Heart left ventricle (tissue), 16 donors: Measurements from ENCODE around the gene PTGER3. TPM values are rescaled to one million over a fixed set of nuclear protein-coding genes. Genes with fewer than 3 reads are reported as not detected.
"Not testable (repeated sequence)": the region's sequence is repeated elsewhere in the genome, so short reads cannot be mapped to it uniquely, and the experiment has no call there.

Experiments
- ATAC-seq, 4 donors: fragments of 200-7000 bp; cut with Tn5 transposase; one replicate each; pipeline ENCODE4 v1.9.1; 2020 to 2022; ENCODE audit warnings: moderate library complexity in 4 of 4, mild to moderate bottlenecking in 3 of 4, moderate number of reproducible peaks in 1 of 4
- DNase-seq, 5 donors: peaks; one replicate each; pipeline ENCODE4 v3.0.0-alpha.2; 2020
- H3K27ac ChIP-seq, 12 donors: fragments of 200-600 bp; sonication (generic) in 4 of 12; one replicate each; pipeline versions ENCODE4 v1.5.0 to v1.8.0; 2016 to 2022; ENCODE audit warnings: mild to moderate bottlenecking in 2 of 12
- H3K27me3 ChIP-seq, 9 donors: fragments of 200-600 bp; sonication (generic) in 2 of 9; one replicate each; pipeline versions ENCODE4 v1.5.1 to v1.8.0; 2016 to 2022; ENCODE audit warnings: mild to moderate bottlenecking in 3 of 9
- H3K36me3 ChIP-seq, 9 donors: fragments of 200-600 bp; sonication (generic) in 2 of 9; one replicate each; pipeline versions ENCODE4 v1.5.0 to v1.8.0; 2018 to 2022; ENCODE audit warnings: mild to moderate bottlenecking in 2 of 9
- H3K4me1 ChIP-seq, 12 donors: fragments of 200-600 bp; sonication (generic) in 4 of 12; one replicate each; pipeline versions ENCODE4 v1.5.0 to v1.8.0; 2016 to 2022; ENCODE audit warnings: mild to moderate bottlenecking in 3 of 12
- H3K4me3 ChIP-seq, 12 donors: fragments of 200-600 bp; sonication (generic) in 4 of 12; one replicate each; pipeline versions ENCODE4 v1.5.0 to v1.8.0; 2017 to 2022; ENCODE audit warnings: mild to moderate bottlenecking in 9 of 12, moderate library complexity in 4 of 12
- H3K9me3 ChIP-seq, 12 donors: fragments of 200-600 bp; sonication (generic) in 4 of 12; one replicate each; pipeline versions ENCODE4 v1.5.0 to v1.8.0; 2016 to 2022; ENCODE audit warnings: mild to moderate bottlenecking in 1 of 12
- CTCF ChIP-seq, 12 donors: fragments of 200-600 bp; sonication (generic) in 4 of 12; IDR thresholded peaks; one replicate each; pipeline versions ENCODE4 v1.5.0 to v1.8.0; 2018 to 2022; ENCODE audit warnings: antibody characterized with exemption in 12 of 12, mild to moderate bottlenecking in 5 of 12
- POLR2A ChIP-seq, 2 donors: fragments of 450-650 bp; IDR thresholded peaks; one replicate each; pipeline ENCODE4 v1.6.1; 2017; ENCODE audit warnings: antibody characterized with exemption in 2 of 2, mild to moderate bottlenecking in 2 of 2, moderate library complexity in 2 of 2
- WGBS, 4 donors: extraction: QIAGEN DNeasy Blood & Tissue Kit in 2 of 4; methylation state at CpG; one replicate each; pipeline versions ENCODE4 v1.1.5 to v1.1.7; 2013 to 2018; 5-methylcytosine and 5-hydroxymethylcytosine counted together
- intact Hi-C, 10 donors: fragments of 100-400 bp; cut with DNase I; formaldehyde crosslinking; loops; one replicate each; pipeline versions ENCODE4 v1.11.1 to v1.14.2; 2022
- polyA plus RNA-seq, 2 donors: library from polyadenylated mRNA; stranded (reverse); fragments of 200-250 nt; gene quantifications; one replicate each; pipeline ENCODE4 v1.2.3, GENCODE V29; 2013
- total RNA-seq, 9 donors: library from RNA; depleted of rRNA in 2 of 9; stranded (reverse); fragments of >200 nt in 2 of 9; fragmentation: NEBNext Ultra II Directional in 3 of 9; extraction: Animal tissue kit (Norgen Biotek cat#: 25700) in 3 of 9; gene quantifications; one replicate each; pipeline versions ENCODE4 v1.1.0 to v1.2.4, GENCODE V29; 2016 to 2023
- donor health status: ischemic (EF 13 %, LVEDD 7.1; RV severe dilation, severe dysfunction).
- donor health status: healthy with polysubstance abuse.
- donor health status: DM: no; HTN: yes; CAD: no.
- donor health status: DM: no; HTN: no; CAD: no.
- donor health status: ischemic (EF 25% LVEDD 6.9; RV normal size, moderate dysfunction).
- donor health status: ischemic (EF 25% LVEDD 5.7; RV mildly dilated, moderate dysfunction).
- donor health status: healthy.
- donor health status: DM: yes; HTN: yes; CAD: no.
- donor health status: ischemic (EF 35%, LVEDD 5.7; RV mildly dilated, moderate dysfunction).
- donor health status: nonischemic (EF 11% LVEDD 7.7; RV severe dilation, severe dysfunction).
- donor health status: DM: yes; HTN: yes; CAD: no.
- donor health status: PGD.
- donor health status: ischemic (EF 29% LVEDD 5.4; RV normal size, mild dysfunction).
- donor health status: nonischemic (EF 23%, LVEDD 6.1; RV moderate dilation, normal function).

PTGER3 gene
- total and polyA plus RNA-seq, 11 donors, result 0.45 to 11.6 (median 1.3) TPM

GRCh38 chr1:70990469-70991253 is 57.0 kb downstream of the PTGER3 start:
- Histone ChIP-seq H3K27ac (no peak overlapping the region), H3K9me3 (no peaks in the 10 kb centered on the region), H3K4me3 (no peak overlapping the region), H3K27me3 (peaks cover 0 to 7% (median 0%) of the 10 kb centered on the region in 9 donors), H3K36me3 (no peaks in the 10 kb centered on the region), H3K4me1 (no peaks in the 10 kb centered on the region)
- intact Hi-C loops, result no loop called here
- TF ChIP-seq POLR2A (IDR thresholded peaks at IDR 0.05), result no peak
- TF ChIP-seq CTCF (IDR thresholded peaks at IDR 0.05), result no peak
- WGBS, 4 donors, result 74 to 86% (median 75%) methylated on average over 3 of the region's 3 CpGs
- ATAC-seq (no peak), DNase-seq (no peak)

GRCh38 chr1:70987497-70987896 is 60.1 kb downstream of the PTGER3 start:
- H3K36me3 ChIP-seq, result no peaks in the 10 kb centered on the region
- TF ChIP-seq POLR2A (IDR thresholded peaks at IDR 0.05) (no peak), CTCF (IDR thresholded peaks at IDR 0.05) (no peak)
- intact Hi-C loops, result no loop called here
- DNase-seq, result no peak
- 80 to 92% (median 83%) methylated on average over 2 of the region's 2 CpGs for WGBS, 4 donors
- ATAC-seq, result no peak
- no peaks in the 10 kb centered on the region for H3K9me3 ChIP-seq
- H3K4me3 ChIP-seq, result no peak overlapping the region
- no peaks in the 10 kb centered on the region for H3K4me1 ChIP-seq
- no peak overlapping the region for H3K27ac ChIP-seq
- H3K27me3 ChIP-seq, result peaks cover 0 to 7% (median 0%) of the 10 kb centered on the region in 9 donors

- WGBS, 4 donors, result 64 to 75% (median 68%) methylated on average over 5 of the region's 5 CpGs
- H3K36me3 ChIP-seq, H3K27me3 ChIP-seq, DNase-seq, H3K27ac ChIP-seq, ATAC-seq, H3K4me1 ChIP-seq, H3K9me3 ChIP-seq, intact Hi-C loops, H3K4me3 ChIP-seq: not testable (repeated sequence)
These were observed 61.8 kb downstream of the PTGER3 start for GRCh38 chr1:70985776-70986225.

GRCh38 chr1:70985278-70985677 is 62.3 kb downstream of the PTGER3 start:
- DNase-seq, ATAC-seq, H3K9me3 ChIP-seq, H3K27me3 ChIP-seq, H3K27ac ChIP-seq, H3K36me3 ChIP-seq, H3K4me3 ChIP-seq, H3K4me1 ChIP-seq, intact Hi-C loops: not testable (repeated sequence)
- 90 to 94% (median 90%) methylated on average over 2 of the region's 2 CpGs for WGBS, 4 donors

- Histone ChIP-seq H3K9me3 (no peaks in the 10 kb centered on the region), H3K36me3 (no peaks in the 10 kb centered on the region), H3K4me3 (no peak overlapping the region), H3K27ac (no peak overlapping the region), H3K27me3 (peaks cover 0 to 2% (median 0%) of the 10 kb centered on the region in 9 donors), H3K4me1 (peaks cover 0 to 17% (median 0%) of the 10 kb centered on the region in 12 donors)
- intact Hi-C loops, result no loop called here
- ATAC-seq, result no peak
- no peak for TF ChIP-seq POLR2A (IDR thresholded peaks at IDR 0.05)
- no peak for TF ChIP-seq CTCF (IDR thresholded peaks at IDR 0.05)
- no peak for DNase-seq
- WGBS, 4 donors, result 89 to 100% (median 95%) methylated on average over 1 of the region's 1 CpG
These were observed 67.3 kb downstream of the PTGER3 start for GRCh38 chr1:70980361-70980760.
